H7 (cell line): Measurements from ENCODE around the gene BCL11A. TPM values are rescaled to one million over a fixed set of nuclear protein-coding genes. Genes with fewer than 3 reads are reported as not detected.
A peak's percentile ranks its signal among the peaks of the same experiment; 100 is the strongest.

ENCODE experiments used
- DNase-seq: peaks from one replicate; pipeline ENCODE4 v3.0.0; 2012
- H3K27me3 ChIP-seq: 2 replicates; pipeline ENCODE4 v1.6.0; 2011; ENCODE audit warnings: mild to moderate bottlenecking, low read length; ENCODE audit not compliant: control insufficient read depth, insufficient read depth
- H3K36me3 ChIP-seq: replicated peaks from 2 replicates; pipeline ENCODE4 v1.5.1; 2011; ENCODE audit warnings: low read length; ENCODE audit not compliant: control insufficient read depth, insufficient read depth
- H3K4me3 ChIP-seq: 2 replicates; pipeline ENCODE4 v1.5.1; 2011; ENCODE audit warnings: low read depth, mild to moderate bottlenecking, control low read depth, low read length, moderate library complexity; ENCODE audit not compliant: insufficient read depth
- total RNA-seq: library from RNA; depleted of rRNA; stranded (reverse); fragments of >200 nt; shearing (Covaris generic); gene quantifications from 2 replicates; pipeline ENCODE4 v1.2.3, GENCODE V29; 2014

The BCL11A gene
- total RNA-seq, 1 experiment from 2014 or later = 30.5 TPM

GRCh38 chr2:60570251-60570650, 16.8 kb upstream of the BCL11A start:
- DNase-seq = no peak
- Histone ChIP-seq H3K27me3 (peaks cover 29% of the 10 kb centered on the region), H3K36me3 (no peaks in the 10 kb centered on the region), H3K4me3 (peak overlapping the region; percentile 39; the same call in 1 of the 2 replicates)

- no peaks in the 10 kb centered on the region for H3K36me3 ChIP-seq
- peak overlapping the region; percentile 39 for H3K4me3 ChIP-seq
- H3K27me3 ChIP-seq = peaks cover 29% of the 10 kb centered on the region
- peak; percentile 36 for DNase-seq
Measured at GRCh38 chr2:60569680-60570111, 16.2 kb upstream of the BCL11A start.

DNA sequence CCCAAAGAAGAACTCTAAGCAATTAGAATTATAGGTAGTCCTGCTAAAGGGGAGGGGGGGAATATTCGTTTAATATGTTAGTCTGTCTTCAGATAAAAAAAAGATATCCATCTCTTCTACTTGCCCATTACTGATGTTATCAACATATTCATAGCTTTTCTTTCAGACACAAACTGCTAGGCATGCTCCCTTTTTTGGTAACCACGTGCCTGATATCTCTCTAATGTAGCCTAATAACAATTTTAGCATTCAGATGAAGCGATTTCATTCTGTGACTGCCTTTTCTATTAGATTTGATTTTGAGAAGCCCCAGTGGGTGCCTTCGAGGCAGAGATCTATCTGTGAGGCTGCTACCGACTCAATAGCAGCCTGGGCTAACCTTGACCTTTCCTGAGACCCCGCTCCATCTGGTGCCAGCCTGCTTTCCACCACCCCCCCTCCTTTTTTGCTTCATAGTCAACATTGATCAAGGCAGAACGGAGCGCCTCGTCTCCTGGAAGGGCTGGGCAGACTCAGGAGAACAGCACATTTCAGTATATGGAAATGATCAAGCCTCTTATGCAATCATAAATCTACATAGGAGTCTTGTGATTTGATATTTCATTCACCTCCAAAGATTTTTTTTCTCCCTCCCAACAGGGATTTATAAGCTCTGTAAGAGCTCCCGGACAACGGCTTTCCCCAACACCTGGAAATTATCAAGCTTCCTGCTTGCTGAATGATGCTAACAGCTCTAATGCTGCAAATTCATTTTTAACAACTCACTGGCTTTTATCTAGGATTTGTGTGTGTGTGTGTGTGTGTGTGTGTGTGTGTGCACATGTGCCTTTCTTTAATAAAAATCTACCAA, 14.7 kb upstream of the BCL11A start:
- Histone ChIP-seq H3K36me3 (no peaks in the 10 kb centered on the region), H3K4me3 (no peak overlapping the region), H3K27me3 (peaks cover 29% of the 10 kb centered on the region)
- DNase-seq = no peak

DNA sequence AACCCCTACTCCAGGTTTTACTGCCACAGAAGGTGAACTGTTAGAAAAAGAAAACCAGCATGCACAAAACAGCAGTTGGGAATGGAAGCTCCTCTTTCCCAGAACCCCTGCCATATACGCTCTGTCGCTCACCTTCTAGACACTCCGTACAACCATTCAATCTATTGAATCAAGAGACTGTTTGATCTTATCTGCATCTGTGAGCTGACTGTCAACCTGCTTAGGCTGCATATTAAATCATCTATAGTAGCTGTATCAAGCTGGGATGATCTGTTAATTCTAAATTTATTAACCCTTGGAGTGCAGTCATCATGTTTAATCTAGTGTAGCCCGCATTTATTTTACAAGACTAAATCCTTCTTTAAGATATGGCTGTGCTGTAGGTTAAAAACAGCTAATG, 13.6 kb upstream of the BCL11A start:
- peaks cover 29% of the 10 kb centered on the region for H3K27me3 ChIP-seq
- no peak overlapping the region for H3K4me3 ChIP-seq
- no peaks in the 10 kb centered on the region for H3K36me3 ChIP-seq
- DNase-seq = no peak

- DNase-seq = no peak
- no peaks in the 10 kb centered on the region for H3K36me3 ChIP-seq
- H3K4me3 ChIP-seq = no peak overlapping the region
- peaks cover 20% of the 10 kb centered on the region for H3K27me3 ChIP-seq
Measured at GRCh38 chr2:60565472-60565871, 12.0 kb upstream of the BCL11A start.

- peak; percentile 50 for DNase-seq
- H3K27me3 ChIP-seq = no peaks in the 10 kb centered on the region; the same call in 1 of the 2 replicates
Measured at GRCh38 chr2:60560734-60561644, 7.5 kb upstream of the BCL11A start.

GRCh38 chr2:60559880-60560279, 6.4 kb upstream of the BCL11A start:
- DNase-seq = no peak
- Histone ChIP-seq H3K4me3 (no peak overlapping the region), H3K27me3 (no peaks in the 10 kb centered on the region; the same call in 1 of the 2 replicates), H3K36me3 (no peaks in the 10 kb centered on the region)

More at GRCh38 chr2:60560734-60561644, 7.5 kb upstream of the BCL11A start:
- Histone ChIP-seq H3K4me3 (no peak overlapping the region), H3K36me3 (no peaks in the 10 kb centered on the region)

- Histone ChIP-seq H3K27me3 (no peaks in the 10 kb centered on the region; the same call in 1 of the 2 replicates), H3K4me3 (no peak overlapping the region), H3K36me3 (no peaks in the 10 kb centered on the region)
- no peak for DNase-seq
Measured at GRCh38 chr2:60558536-60558935, 5.1 kb upstream of the BCL11A start.

DNA sequence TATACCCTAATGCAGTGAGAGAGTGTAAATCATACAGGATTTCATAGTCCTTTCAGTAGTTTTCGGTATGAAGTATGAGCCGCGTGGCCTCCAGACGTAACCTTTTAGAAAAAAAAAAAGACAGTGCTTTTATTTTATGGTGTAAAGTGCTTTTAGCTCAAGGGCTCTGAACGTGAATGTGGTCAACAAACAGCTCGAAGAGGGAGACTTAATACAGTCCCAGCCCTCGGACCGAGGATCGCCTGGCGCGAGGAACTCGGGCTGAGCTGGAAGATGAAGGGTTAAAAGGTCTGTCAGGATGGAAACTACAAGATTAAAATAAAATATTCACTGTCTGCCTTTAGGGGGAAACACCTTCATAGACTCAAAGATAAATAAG, 4.0 kb upstream of the BCL11A start:
- Histone ChIP-seq H3K27me3 (no peaks in the 10 kb centered on the region; the same call in 1 of the 2 replicates), H3K36me3 (no peaks in the 10 kb centered on the region), H3K4me3 (peak overlapping the region; percentile 41)
- peak; percentile 44 for DNase-seq

DNA sequence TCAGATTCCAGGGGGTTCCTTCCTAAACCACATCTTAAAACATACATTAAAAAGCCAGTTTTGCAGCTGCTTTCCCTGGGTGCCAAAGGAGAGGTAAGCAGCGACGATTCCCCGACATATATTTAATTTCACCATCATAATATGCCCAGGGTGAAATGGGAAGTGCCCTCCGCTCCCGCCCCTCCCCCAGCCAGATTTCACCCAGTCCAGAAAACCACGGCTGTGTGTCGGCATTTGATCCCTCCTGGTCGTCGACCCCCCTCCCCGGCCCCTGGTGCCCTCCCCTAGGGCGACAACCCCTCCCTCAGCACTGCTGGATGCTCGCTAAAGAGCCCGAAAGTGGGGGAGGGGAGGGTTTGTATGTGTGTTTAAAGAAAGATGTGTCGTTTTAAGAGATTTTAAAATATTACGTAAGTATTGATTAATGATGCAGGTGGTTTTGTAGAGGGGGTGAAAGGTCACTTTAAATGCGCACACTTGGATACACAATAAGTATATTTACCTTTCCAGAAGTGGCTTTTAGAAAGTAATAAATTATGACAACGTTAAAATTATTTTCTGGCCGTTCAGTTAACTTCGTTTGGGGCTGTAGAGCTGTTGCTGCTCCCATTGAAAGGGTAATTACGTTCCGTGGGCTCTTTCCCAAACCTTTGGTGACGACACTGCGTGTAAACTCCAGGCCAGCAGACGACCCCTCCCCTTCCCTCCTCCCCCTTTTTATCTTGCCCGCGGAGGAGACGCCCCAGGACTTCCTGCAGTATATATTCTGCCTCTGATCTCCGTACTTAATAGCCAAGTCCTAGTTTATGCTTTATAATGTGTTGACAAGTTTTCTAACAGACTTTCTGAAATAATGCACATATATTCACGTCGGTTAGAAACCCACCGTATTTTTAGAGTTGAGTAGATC, 3.4 kb upstream of the BCL11A start:
- no peaks in the 10 kb centered on the region for H3K36me3 ChIP-seq
- peak; percentile 55 for DNase-seq
- H3K27me3 ChIP-seq = no peaks in the 10 kb centered on the region; the same call in 1 of the 2 replicates
- H3K4me3 ChIP-seq = peak overlapping the region; percentile 41

- no peak for DNase-seq
- peak overlapping the region; percentile 41 for H3K4me3 ChIP-seq
- H3K36me3 ChIP-seq = no peaks in the 10 kb centered on the region
- no peaks in the 10 kb centered on the region; the same call in 1 of the 2 replicates for H3K27me3 ChIP-seq
Measured at GRCh38 chr2:60556175-60556574, 2.7 kb upstream of the BCL11A start.

GRCh38 chr2:60555783-60556139, 2.3 kb upstream of the BCL11A start:
- Histone ChIP-seq H3K27me3 (no peaks in the 10 kb centered on the region; the same call in 1 of the 2 replicates), H3K36me3 (no peaks in the 10 kb centered on the region), H3K4me3 (peak overlapping the region; percentile 92)
- peak; percentile 86 for DNase-seq

GRCh38 chr2:60555066-60555782, 1.8 kb upstream of the BCL11A start:
- Histone ChIP-seq H3K36me3 (no peaks in the 10 kb centered on the region), H3K27me3 (no peaks in the 10 kb centered on the region; the same call in 1 of the 2 replicates), H3K4me3 (peak overlapping the region; percentile 92)
- DNase-seq = peak; percentile 75
